Choroid plexus epithelial cell (primary cell): ENCODE results near the gene LEKR1.

ENCODE experiments used
- DNase-seq: peaks from one replicate; pipeline ENCODE4 v3.0.0-alpha.2; 2010; ENCODE audit warnings: low read depth
- H3K4me3 ChIP-seq: 2 replicates; pipeline ENCODE4 v1.5.1; 2011; ENCODE audit warnings: low read depth, mild to moderate bottlenecking, control low read depth, low read length, moderate library complexity
- CTCF ChIP-seq: conservative IDR thresholded peaks from 2 replicates; pipeline ENCODE4 v1.5.1; 2011; ENCODE audit warnings: low read depth, mild to moderate bottlenecking, control low read depth, inconsistent platforms, low read length, moderate library complexity

LEKR1 gene

DNA sequence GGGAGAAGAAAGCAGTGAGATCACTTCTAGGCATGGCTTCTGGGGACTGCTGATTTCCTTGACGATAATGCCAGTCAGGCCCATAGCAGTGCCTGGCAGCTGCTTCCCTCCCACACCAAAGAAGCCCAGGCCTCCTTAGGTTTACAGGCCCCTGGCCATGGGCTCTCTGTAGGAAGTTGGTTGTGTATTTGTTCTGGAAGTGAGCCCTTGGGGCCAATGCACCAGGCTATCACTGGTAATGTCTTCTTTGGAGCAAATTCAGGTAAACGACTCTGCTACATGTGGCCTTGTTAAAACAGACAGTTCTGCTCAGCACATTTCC lies 244.5 kb downstream of the LEKR1 start:
- TF ChIP-seq CTCF: no peak
- H3K4me3 ChIP-seq: no peak overlapping the region
- no peak for DNase-seq

DNA sequence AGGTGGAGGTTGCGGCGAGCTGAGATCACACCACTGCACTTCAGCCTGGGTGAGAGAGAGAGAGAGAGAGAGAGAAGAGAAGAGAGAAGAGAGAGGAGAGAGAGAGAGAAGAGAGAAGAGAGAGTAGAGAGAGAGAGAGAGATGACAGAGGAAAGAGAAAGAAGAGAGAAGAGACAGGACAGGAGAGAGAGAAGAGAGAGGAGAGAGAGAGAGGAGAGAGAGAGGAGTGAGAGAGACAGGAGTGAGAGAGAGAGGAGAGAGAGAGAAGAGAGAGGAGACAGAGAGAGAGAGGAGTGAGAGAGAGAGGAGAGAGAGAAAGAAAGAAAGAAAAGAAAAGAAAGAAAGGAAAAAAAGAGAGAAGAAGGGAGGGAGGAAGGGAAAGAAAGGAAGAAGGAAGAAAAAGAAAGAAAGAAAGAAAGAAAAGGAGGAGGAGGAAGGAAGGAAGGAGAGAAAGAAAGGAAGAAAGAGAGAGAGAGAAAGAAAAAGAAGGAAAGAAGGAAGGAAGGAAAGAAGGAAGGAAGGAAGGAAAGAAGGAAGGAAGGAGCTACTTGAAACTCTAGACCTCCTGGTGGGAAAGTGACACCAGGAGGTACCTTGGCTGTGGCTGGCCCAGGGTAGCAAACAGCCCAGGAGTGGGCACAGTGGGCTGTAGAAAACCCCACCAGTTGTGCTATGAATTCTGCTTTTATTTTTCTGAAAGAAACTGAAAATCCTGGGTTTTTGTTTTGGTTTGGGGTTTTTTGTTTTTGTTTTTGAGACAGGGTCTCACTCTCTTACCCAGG lies 245.8 kb downstream of the LEKR1 start:
- TF ChIP-seq CTCF: no peak
- no peak for DNase-seq
- H3K4me3 ChIP-seq: no peak overlapping the region

DNA sequence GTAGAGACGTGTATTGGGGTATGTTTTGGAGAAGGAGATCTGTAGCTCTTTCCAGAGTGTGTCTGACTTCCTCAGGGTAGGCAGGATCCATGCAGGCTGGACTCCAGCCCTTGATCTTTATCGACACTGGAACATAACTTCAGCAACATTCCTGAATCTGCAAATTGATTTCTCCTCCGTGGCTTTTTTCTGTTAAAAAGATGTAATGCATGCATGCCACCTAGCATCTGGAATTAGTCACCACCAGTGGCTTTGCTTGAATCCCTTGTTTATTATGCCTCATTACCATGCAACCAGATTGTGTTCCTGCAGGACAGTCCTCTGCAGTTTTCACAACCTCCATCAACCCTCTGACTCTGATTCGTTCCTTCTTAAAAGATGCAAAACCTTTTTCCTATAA lies 247.7 kb downstream of the LEKR1 start:
- no peak overlapping the region for H3K4me3 ChIP-seq
- DNase-seq: peak; percentile 41
- TF ChIP-seq CTCF: no peak

DNA sequence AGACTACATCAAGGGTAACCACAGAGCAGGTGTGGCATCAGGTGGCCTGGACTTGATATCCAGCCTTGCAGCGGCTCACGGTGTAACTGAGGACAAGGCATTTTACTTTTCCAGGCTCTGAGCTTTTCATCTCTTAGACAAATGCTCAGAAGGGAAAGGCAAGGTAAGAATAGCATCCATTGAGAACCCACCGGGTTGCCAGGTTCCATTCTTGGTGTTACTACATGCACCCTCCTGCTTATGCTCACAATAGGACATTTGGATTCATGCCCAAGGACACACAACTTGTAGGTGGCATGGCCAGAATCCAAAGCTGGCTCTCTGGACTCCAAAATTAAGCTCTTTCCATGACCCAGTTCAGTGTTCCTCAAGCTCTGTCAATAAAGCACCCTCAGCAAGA lies 248.3 kb downstream of the LEKR1 start:
- no peak for DNase-seq
- TF ChIP-seq CTCF: no peak
- H3K4me3 ChIP-seq: no peak overlapping the region

DNA sequence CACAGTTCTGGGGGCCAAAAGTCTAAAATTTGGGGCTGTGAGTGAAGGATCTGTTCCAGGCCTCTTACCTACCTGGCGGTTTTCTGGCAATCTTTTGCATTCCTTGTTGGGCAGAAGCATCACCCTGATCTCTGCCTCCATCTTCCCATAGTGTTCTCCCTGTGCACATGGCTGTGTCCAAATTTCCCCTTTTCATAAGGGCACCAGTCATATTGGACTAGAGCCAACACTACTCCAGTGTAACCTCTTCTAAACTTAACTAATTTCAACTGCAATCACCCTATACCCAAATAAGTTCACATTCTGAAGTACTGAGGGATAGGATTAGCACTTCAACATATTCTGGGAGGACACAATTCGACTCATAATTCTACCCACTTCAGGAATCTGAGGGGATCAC lies 248.8 kb downstream of the LEKR1 start:
- H3K4me3 ChIP-seq: no peak overlapping the region
- no peak for DNase-seq
- no peak for TF ChIP-seq CTCF

GRCh38 chr3:157075693-157076420 lies 249.7 kb downstream of the LEKR1 start:
- no peak for TF ChIP-seq CTCF

GRCh38 chr3:157077565-157077991 lies 251.4 kb downstream of the LEKR1 start:
- DNase-seq: no peak
- no peak overlapping the region for H3K4me3 ChIP-seq
- peak; percentile 22 for TF ChIP-seq CTCF

More at GRCh38 chr3:157075693-157076420, 249.7 kb downstream of the LEKR1 start:
- H3K4me3 ChIP-seq: no peak overlapping the region
- no peak for DNase-seq
